Measurements from ENCODE around the gene BHMT2.

Gene BHMT2

DNA sequence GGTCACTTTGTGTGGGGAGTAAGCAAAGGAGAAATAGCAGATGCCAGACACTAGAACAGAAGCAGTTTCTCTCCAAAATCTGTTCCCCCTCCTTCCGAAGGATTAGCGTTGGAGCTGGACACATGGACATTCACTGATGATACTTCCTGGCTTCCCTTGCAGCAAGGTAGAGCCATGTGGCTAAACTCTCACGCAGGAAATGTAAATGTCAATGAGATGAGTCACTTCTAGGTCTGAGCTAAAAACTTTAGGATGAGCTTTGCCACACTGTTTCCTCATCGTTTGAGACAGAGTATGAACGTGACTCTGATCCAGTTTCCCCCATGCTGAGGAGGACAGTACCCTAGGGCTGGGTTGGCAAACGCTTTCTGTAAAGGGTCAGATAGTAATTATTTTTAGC, 5.1 kb downstream of the BHMT2 start:
- TF ChIP-seq POLR2AphosphoS5 (IDR thresholded peaks at IDR 0.05; ENCODE audit: low read depth, low read length) = no peak
- TF ChIP-seq TAF1 (IDR thresholded peaks at IDR 0.05; ENCODE audit: borderline replicate concordance, insufficient read depth, low read length) = no peak
- no peak for TF ChIP-seq SIN3A (IDR thresholded peaks at IDR 0.05; ENCODE audit: borderline replicate concordance, insufficient read depth, low read length)
- no peak for TF ChIP-seq FOXP2 (optimal IDR thresholded peaks at IDR 0.05; ENCODE audit: borderline replicate concordance, extremely low read depth, extremely low read length, insufficient read depth)

DNA sequence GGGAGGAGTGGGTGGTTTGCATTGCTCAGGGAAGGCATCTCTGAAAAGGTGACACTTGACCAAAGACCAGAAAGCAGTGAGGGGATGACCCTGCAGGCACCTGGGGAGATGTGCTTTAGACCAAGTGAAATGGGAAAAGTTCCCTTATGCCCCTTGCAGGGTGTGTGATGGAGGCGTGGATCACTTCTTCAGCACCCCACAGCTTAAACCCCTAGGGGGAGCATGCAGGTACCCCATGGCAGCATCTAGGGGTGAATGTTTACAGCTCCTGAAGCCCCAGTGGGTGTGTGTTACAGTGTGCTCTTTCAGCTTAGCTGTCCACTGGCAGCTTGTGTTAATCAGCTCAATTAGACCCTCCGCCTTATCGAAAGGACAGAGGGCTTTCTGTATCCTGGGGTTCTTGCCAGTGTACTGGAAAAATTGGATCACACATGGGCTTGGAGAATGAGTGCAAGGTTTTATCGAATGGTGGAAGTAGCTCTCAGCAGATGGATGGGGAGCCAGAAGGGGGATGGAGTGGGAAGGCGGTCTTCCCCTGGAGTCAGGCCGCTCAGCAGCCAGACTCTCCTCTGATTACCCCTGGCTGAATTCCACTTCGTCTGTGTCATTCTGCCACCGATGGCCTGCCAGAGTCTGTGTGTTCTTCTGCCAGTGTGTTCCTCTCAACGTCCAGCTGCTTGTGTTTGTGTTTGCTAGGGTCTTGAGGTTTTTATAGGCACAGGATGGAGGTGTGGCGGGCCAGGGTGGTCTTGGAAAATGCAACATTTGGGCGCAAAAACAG, 6.3 kb downstream of the BHMT2 start:
- TF ChIP-seq SIN3A (IDR thresholded peaks at IDR 0.05; ENCODE audit: borderline replicate concordance, insufficient read depth, low read length) = no peak
- TF ChIP-seq POLR2AphosphoS5 (IDR thresholded peaks at IDR 0.05; ENCODE audit: low read depth, low read length) = no peak
- no peak for TF ChIP-seq TAF1 (IDR thresholded peaks at IDR 0.05; ENCODE audit: borderline replicate concordance, insufficient read depth, low read length)
- no peak for TF ChIP-seq FOXP2 (optimal IDR thresholded peaks at IDR 0.05; ENCODE audit: borderline replicate concordance, extremely low read depth, extremely low read length, insufficient read depth)
- TF ChIP-seq, protein P1, sequence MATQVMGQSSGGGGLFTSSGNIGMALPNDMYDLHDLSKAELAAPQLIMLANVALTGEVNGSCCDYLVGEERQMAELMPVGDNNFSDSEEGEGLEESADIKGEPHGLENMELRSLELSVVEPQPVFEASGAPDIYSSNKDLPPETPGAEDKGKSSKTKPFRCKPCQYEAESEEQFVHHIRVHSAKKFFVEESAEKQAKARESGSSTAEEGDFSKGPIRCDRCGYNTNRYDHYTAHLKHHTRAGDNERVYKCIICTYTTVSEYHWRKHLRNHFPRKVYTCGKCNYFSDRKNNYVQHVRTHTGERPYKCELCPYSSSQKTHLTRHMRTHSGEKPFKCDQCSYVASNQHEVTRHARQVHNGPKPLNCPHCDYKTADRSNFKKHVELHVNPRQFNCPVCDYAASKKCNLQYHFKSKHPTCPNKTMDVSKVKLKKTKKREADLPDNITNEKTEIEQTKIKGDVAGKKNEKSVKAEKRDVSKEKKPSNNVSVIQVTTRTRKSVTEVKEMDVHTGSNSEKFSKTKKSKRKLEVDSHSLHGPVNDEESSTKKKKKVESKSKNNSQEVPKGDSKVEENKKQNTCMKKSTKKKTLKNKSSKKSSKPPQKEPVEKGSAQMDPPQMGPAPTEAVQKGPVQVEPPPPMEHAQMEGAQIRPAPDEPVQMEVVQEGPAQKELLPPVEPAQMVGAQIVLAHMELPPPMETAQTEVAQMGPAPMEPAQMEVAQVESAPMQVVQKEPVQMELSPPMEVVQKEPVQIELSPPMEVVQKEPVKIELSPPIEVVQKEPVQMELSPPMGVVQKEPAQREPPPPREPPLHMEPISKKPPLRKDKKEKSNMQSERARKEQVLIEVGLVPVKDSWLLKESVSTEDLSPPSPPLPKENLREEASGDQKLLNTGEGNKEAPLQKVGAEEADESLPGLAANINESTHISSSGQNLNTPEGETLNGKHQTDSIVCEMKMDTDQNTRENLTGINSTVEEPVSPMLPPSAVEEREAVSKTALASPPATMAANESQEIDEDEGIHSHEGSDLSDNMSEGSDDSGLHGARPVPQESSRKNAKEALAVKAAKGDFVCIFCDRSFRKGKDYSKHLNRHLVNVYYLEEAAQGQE (IDR thresholded peaks at IDR 0.05; ENCODE audit: insufficient read depth in 1 of 2, low read depth in 2 of 2, low read length in 2 of 2) = no peak

DNA sequence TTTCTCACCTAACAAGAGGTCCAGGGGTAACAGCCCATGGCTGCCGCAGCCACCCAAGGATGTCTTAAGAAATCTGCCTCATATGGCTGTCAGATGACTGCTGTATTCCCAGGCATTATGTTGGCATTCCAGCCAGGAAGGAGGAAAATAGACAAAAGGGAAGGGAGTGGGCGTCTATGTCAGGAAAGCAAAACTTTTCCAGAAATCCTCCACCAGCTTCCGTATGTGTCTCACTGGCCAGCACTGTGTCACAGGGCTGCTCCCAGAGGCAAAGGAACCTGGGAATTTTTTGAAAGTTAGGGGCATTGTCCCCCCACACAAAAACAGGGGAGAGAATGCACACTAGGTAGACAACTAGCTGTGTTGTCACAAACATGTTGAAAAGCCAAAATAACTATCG, 7.3 kb downstream of the BHMT2 start:
- TF ChIP-seq, protein P1 (IDR thresholded peaks at IDR 0.05; ENCODE audit: insufficient read depth in 1 of 2, low read depth in 2 of 2, low read length in 2 of 2) = no peak
- TF ChIP-seq TAF1 (IDR thresholded peaks at IDR 0.05; ENCODE audit: borderline replicate concordance, insufficient read depth, low read length) (no peak), SIN3A (IDR thresholded peaks at IDR 0.05; ENCODE audit: borderline replicate concordance, insufficient read depth, low read length) (no peak), FOXP2 (optimal IDR thresholded peaks at IDR 0.05; ENCODE audit: borderline replicate concordance, extremely low read depth, extremely low read length, insufficient read depth) (no peak), POLR2AphosphoS5 (IDR thresholded peaks at IDR 0.05; ENCODE audit: low read depth, low read length) (no peak)

DNA sequence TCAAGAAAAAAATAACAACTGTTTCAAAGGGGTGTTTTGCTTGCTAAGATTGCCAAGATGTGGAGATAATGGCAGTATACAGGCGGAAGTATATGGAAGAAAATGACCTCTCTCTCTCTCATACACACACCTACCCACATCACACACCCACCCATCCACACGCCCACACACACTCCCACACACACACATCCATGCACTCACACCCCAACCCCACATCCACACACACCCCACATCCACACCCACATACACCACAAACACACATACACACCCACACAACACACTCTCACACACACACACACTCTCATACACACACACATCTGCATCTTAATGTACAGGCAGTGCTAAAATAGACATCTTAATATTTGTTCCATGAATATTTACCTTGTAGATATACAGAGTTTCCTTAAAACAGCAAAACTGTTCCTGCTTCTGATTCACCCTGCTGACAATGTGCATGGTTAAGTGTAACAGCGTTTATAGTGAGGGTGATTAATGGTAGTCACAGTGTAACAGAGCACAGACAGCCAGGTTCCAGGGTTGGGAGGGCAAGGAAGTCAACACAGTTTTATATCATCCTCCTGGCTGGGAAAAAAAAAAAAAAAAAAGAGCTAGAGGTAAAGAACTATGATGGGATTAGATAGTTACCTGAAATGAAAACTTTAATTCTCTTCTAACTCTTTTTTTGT, 8.3 kb downstream of the BHMT2 start:
- TF ChIP-seq FOXP2 (optimal IDR thresholded peaks at IDR 0.05; ENCODE audit: borderline replicate concordance, extremely low read depth, extremely low read length, insufficient read depth) (no peak), POLR2AphosphoS5 (IDR thresholded peaks at IDR 0.05; ENCODE audit: low read depth, low read length) (no peak), SIN3A (IDR thresholded peaks at IDR 0.05; ENCODE audit: borderline replicate concordance, insufficient read depth, low read length) (no peak), TAF1 (IDR thresholded peaks at IDR 0.05; ENCODE audit: borderline replicate concordance, insufficient read depth, low read length) (no peak)
- TF ChIP-seq, protein P1 (IDR thresholded peaks at IDR 0.05; ENCODE audit: insufficient read depth in 1 of 2, low read depth in 2 of 2, low read length in 2 of 2) = no peak

DNA sequence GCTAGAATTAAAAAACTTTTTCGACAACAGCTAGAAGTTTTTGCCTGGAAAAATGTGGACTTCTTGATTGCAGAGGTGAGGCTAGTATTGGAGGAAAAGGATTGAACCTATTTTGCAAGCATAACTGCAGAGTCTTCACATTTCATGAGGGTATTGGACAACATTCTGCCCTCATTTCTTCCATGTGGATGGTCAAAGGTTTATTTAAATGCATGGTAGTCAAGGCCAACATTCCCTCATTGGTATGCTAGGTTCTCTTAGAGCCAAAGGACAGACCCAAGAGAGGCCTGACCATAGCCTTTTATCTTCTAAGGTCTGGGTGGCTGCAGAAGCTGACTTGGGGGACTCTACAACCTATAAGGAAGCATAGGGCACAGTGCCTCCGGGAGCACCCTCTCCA, 11.2 kb downstream of the BHMT2 start:
- no peak for TF ChIP-seq SIN3A (IDR thresholded peaks at IDR 0.05; ENCODE audit: borderline replicate concordance, insufficient read depth, low read length)
- TF ChIP-seq FOXP2 (optimal IDR thresholded peaks at IDR 0.05; ENCODE audit: borderline replicate concordance, extremely low read depth, extremely low read length, insufficient read depth) = no peak
- TF ChIP-seq POLR2AphosphoS5 (IDR thresholded peaks at IDR 0.05; ENCODE audit: low read depth, low read length) = no peak
- TF ChIP-seq, protein P1 (IDR thresholded peaks at IDR 0.05; ENCODE audit: insufficient read depth in 1 of 2, low read depth in 2 of 2, low read length in 2 of 2) = no peak
- no peak for TF ChIP-seq TAF1 (IDR thresholded peaks at IDR 0.05; ENCODE audit: borderline replicate concordance, insufficient read depth, low read length)
